GM21576 (cell line): ENCODE measurements around the gene SLC5A4.
"Not testable (repeated sequence)": the region's sequence is repeated elsewhere in the genome, so short reads cannot be mapped to it uniquely, and the experiment has no call there.

Source experiments
- ATAC-seq: cut with Tn5 transposase; IDR thresholded peaks from one replicate; pipeline ENCODE4 v1.9.1; 2021; ENCODE audit warnings: mild to moderate bottlenecking, moderate library complexity; ENCODE audit not compliant: unreplicated experiment

Gene SLC5A4

GRCh38 chr22:32202161-32202538 is 53.0 kb downstream of the SLC5A4 start:
- ATAC-seq: no peak

DNA sequence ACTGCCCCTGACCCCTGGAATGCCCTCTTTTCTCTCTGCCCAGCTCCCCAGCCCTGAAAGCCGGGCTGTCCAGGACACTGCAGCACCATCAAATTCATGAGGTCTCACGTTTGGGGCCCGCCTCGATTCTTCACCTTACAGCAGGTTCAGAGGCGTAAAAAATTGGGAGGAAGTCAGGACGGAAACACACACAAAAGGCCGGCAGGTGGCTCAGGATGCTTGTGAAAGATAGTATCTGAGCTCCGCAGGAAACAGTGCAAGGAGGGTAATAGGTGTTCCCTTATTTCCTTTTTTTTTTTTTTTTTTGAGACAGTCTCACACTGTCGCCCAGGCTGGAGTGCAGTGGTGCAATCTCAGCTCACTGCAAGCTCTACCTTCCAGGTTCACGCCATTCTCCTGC is 54.4 kb downstream of the SLC5A4 start:
- no peak for ATAC-seq

DNA sequence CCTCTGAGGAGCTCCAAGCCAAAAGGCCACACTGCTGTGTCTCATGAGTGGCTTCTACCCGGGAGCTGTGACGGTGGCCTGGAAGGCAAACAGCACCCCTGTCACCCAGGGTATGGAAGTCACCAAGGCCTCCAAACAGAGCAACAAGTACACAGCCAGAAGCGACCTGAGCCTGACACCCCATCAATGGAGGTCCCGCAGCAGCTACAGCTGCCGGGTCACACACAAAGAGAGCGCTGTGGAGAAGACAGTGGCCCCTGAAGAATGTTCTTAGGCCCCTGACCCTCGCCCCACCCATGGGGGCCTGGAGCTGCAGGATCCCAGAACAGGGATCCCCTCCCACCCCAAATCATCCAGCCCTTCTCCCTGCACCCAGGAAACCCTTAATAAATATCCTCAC is 55.2 kb downstream of the SLC5A4 start:
- no peak for ATAC-seq

DNA sequence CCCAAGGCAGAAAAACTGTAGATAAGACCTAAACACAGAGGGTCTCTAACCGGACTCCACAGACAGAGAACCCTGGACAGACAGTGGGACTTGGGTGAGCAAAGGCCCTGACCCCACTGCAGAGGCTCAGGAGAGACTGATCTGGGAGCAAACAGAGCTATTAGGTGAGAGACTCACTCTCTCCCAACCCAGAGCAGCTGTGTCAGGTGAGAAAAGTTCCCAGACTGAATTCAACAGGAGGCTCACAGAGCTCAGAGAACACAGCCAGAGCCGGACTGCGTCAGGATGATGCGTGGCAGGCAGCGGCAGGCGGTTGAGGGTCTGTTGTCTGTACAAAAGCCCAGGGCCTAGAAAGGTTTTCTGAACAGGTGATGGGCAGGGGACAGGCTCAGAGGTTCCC is 55.8 kb downstream of the SLC5A4 start:
- ATAC-seq: no peak

GRCh38 chr22:32197553-32198226 is 57.5 kb downstream of the SLC5A4 start:
- ATAC-seq: not testable (repeated sequence)

- ATAC-seq: not testable (repeated sequence)
Measured at GRCh38 chr22:32195900-32196299, 59.2 kb downstream of the SLC5A4 start.

DNA sequence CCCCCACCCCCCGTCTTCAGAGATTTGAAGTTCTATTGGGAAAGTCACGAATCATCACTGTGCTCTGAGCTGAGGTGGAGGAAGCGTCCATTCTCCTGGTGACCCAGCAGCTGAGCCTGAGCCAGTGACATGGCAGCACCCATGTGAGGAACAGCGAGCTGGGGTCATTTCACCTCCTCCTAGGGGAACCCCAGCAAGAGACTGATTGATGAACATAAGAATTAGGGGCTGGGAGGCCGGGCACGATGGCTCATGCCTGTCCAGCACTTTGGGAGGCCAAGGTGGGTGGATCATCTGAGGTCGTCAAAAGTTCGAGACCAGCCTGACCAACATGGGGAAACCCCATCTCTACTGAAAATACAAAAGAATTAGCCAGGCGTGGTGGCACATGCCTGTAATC is 61.8 kb downstream of the SLC5A4 start:
- not testable (repeated sequence) for ATAC-seq

DNA sequence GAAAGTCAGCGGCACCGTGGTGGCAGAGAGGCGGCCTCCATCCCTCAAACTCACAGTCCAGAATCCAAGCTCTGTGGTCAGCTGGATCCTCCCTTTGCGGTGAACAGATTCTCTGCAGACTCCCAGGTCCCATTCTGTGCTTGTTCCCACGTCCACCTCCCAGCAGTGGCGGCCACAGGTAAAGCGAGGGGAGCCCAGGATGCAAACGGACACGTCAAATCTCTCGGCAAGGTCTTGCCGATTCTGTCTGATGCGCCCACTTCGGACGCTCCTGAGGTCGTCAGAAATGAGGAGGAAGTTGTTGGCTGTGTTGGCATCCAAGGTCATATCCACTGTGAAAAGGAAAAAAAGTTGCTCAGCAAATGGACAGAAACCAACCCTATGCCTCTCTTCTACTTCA is 64.1 kb downstream of the SLC5A4 start:
- ATAC-seq: not testable (repeated sequence)

- no peak for ATAC-seq
Measured at GRCh38 chr22:32185821-32186220, 69.3 kb downstream of the SLC5A4 start.

GRCh38 chr22:32183625-32184024 is 71.5 kb downstream of the SLC5A4 start:
- no peak for ATAC-seq

DNA sequence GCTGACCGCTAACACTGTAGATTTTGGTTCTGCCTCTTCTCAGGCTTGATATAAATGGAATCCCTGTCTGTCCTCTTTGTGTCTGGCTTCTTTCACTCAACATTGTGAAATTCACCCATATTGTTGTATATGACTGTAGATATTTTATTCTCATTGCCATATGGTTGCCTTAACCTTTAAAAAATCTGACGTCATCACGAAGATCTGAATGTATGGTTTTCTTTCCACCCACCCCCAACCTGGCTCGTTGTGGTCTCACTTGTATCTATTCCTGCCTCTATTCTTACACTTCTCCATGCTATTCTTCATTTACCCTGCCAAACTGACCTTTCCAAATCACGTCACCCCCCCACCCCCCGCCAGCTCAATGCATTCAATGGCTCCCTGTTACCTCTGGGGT is 74.1 kb downstream of the SLC5A4 start:
- ATAC-seq: no peak

DNA sequence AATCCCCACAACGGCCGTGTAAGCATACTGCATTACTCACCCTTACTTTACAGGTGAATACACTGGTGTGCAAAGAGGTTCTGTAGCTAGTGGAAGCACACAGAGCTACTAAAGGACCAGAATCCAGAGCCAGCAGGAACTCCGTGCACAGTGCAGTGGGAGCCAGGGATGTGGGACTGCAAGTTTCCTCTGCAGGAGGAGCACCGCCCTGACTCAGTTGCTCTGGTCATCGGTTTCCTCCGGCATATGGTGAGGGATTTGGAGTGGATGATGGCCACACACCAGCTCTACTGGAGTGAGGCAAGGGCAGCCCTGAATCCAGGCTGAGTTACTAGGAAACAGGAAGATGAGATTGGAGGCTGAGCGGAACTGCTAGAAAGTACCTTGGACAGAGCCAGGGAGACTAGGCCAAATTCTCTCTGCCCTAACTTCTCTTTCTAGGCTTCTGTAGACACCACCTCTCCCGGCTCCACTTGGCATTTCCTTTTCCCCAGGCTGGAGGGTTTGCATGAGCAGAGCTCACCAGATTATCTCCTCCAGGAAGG is 77.9 kb downstream of the SLC5A4 start:
- ATAC-seq: no peak

GRCh38 chr22:32175683-32176644 is 79.2 kb downstream of the SLC5A4 start:
- no peak for ATAC-seq

- no peak for ATAC-seq
Measured at GRCh38 chr22:32175115-32175514, 80.0 kb downstream of the SLC5A4 start.
